GM23248 (cell line): ENCODE measurements around the gene COPB1. TPM values are rescaled to one million over a fixed set of nuclear protein-coding genes. Genes with fewer than 3 reads are reported as not detected.

Experiments
- DNase-seq: peaks from one replicate; pipeline ENCODE4 v3.0.0-alpha.2; 2015
- H2AFZ ChIP-seq: fragments of 200-600 bp; sonication (generic); 2 replicates; pipeline ENCODE4 v1.6.1; 2016; ENCODE audit warnings: antibody characterized with exemption
- H3F3A ChIP-seq: fragments of 200-600 bp; sonication (generic); 2 replicates; pipeline ENCODE4 v1.6.1; 2016; ENCODE audit warnings: mild to moderate bottlenecking, antibody characterized with exemption, mixed run types; ENCODE audit not compliant: insufficient read depth
- H3K27ac ChIP-seq: fragments of 200-600 bp; sonication (generic); 2 replicates; pipeline ENCODE4 v1.5.1; 2016; ENCODE audit warnings: mild to moderate bottlenecking
- H3K27me3 ChIP-seq: fragments of 200-600 bp; sonication (generic); replicated peaks from 2 replicates; pipeline ENCODE4 v1.6.1; 2016; ENCODE audit warnings: mild to moderate bottlenecking; ENCODE audit not compliant: insufficient read depth
- H3K36me3 ChIP-seq: fragments of 200-600 bp; sonication (generic); 2 replicates; pipeline ENCODE4 v1.6.1; 2016; ENCODE audit warnings: low read depth, mild to moderate bottlenecking
- H3K4me1 ChIP-seq: fragments of 200-600 bp; sonication (generic); 2 replicates; pipeline ENCODE4 v1.6.1; 2016; ENCODE audit warnings: mild to moderate bottlenecking; ENCODE audit not compliant: insufficient read depth
- H3K4me2 ChIP-seq: fragments of 200-600 bp; sonication (generic); one replicate; pipeline ENCODE4 v1.6.1; 2016; ENCODE audit warnings: mild to moderate bottlenecking; ENCODE audit not compliant: unreplicated experiment
- H3K4me3 ChIP-seq: fragments of 200-600 bp; sonication (generic); 2 replicates; pipeline ENCODE4 v1.5.1; 2016; ENCODE audit warnings: mild to moderate bottlenecking
- H3K79me2 ChIP-seq: fragments of 200-600 bp; sonication (generic); 2 replicates; pipeline ENCODE4 v1.6.1; 2016; ENCODE audit warnings: mild to moderate bottlenecking; ENCODE audit not compliant: insufficient read depth
- H3K9ac ChIP-seq: fragments of 200-600 bp; sonication (generic); 2 replicates; pipeline ENCODE4 v1.6.1; 2016; ENCODE audit warnings: mild to moderate bottlenecking
- H3K9me2 ChIP-seq: fragments of 200-600 bp; sonication (generic); 2 replicates; pipeline ENCODE4 v1.6.1; 2016; ENCODE audit warnings: mixed run types, mild to moderate bottlenecking, moderate library complexity; ENCODE audit not compliant: insufficient read depth
- H3K9me3 ChIP-seq: fragments of 200-600 bp; sonication (generic); one replicate; pipeline ENCODE4 v1.6.1; 2017; ENCODE audit warnings: low read depth
- H4K20me1 ChIP-seq: fragments of 200-600 bp; sonication (generic); 2 replicates; pipeline ENCODE4 v1.6.0; 2016; ENCODE audit not compliant: insufficient read depth
- EZH2 ChIP-seq: fragments of 200-600 bp; sonication (generic); IDR thresholded peaks from 2 replicates; pipeline ENCODE4 v1.6.1; 2018; ENCODE audit warnings: antibody characterized with exemption, mild to moderate bottlenecking; ENCODE audit not compliant: insufficient read depth, poor library complexity, severe bottlenecking
- EZH2phosphoT487 ChIP-seq: fragments of 200-600 bp; sonication (generic); IDR thresholded peaks from 2 replicates; pipeline ENCODE4 v1.6.1; 2018; ENCODE audit warnings: antibody characterized with exemption, moderate library complexity, mild to moderate bottlenecking, low read depth; ENCODE audit not compliant: insufficient read depth
- WGBS, 2 experiments: methylation state at CpG; one replicate each; pipeline ENCODE4 v1.1.6; 2015 to 2017; ENCODE audit warnings: low lambda C conversion rate in 2 of 2, low coverage in 1 of 2; ENCODE audit errors: missing lambda C conversion rate in 2 of 2; 5-methylcytosine and 5-hydroxymethylcytosine counted together
- in situ Hi-C: fragments of 300-500 bp; cut with MboI; formaldehyde crosslinking; loops from 2 replicates; pipeline ENCODE4 v1.15.0; 2020
- polyA plus RNA-seq: library from polyadenylated mRNA; unstranded; fragments of >200 nt; fragmentation: Nextera tagmentation; extraction: Ambion mirVana; gene quantifications from 2 replicates; pipeline ENCODE4 v1.2.1, GENCODE V29; 2016
- total RNA-seq: library from RNA; depleted of rRNA; stranded (reverse); fragments of >200 nt; shearing (Covaris generic); gene quantifications from 2 replicates; pipeline ENCODE4 v1.2.3, GENCODE V29; 2014

Gene COPB1
- total and polyA plus RNA-seq, 2 experiments from 2014 or later = 192 to 302 TPM

GRCh38 chr11:14529951-14530350 is 30.3 kb upstream of the COPB1 start:
- TF ChIP-seq EZH2phosphoT487 = no peak
- H3K4me2 ChIP-seq = no peak overlapping the region
- no peaks in the 10 kb centered on the region for H3K27me3 ChIP-seq
- H2AFZ ChIP-seq = no peak overlapping the region
- in situ Hi-C loops = loop anchor here (25.0 kb wide), 1 partner anchor 382 kb away; no protein-coding TSS in a partner anchor
- H3K36me3 ChIP-seq = no peaks in the 10 kb centered on the region
- no peaks in the 10 kb centered on the region for H3F3A ChIP-seq
- no peak overlapping the region for H3K27ac ChIP-seq
- no peaks in the 10 kb centered on the region for H3K4me1 ChIP-seq
- H3K4me3 ChIP-seq = no peak overlapping the region
- H3K79me2 ChIP-seq = no peaks in the 10 kb centered on the region
- no peaks in the 10 kb centered on the region for H3K9me3 ChIP-seq
- WGBS, 2 experiments = 76 to 89% methylated on average over 2 of the region's 2 CpGs
- H3K9me2 ChIP-seq = no peaks in the 10 kb centered on the region
- H3K9ac ChIP-seq = no peak overlapping the region
- no peak for DNase-seq
- no peaks in the 10 kb centered on the region for H4K20me1 ChIP-seq

GRCh38 chr11:14529321-14529720 is 29.7 kb upstream of the COPB1 start:
- H3K9me3 ChIP-seq = no peaks in the 10 kb centered on the region
- H3K4me3 ChIP-seq = no peak overlapping the region
- DNase-seq = no peak
- 66 to 68% methylated on average over 3 of the region's 3 CpGs for WGBS, 2 experiments
- no peak overlapping the region for H3K9ac ChIP-seq
- in situ Hi-C loops = loop anchor here (25.0 kb wide), 1 partner anchor 383 kb away; no protein-coding TSS in a partner anchor
- H3K27ac ChIP-seq = no peak overlapping the region
- no peak overlapping the region for H3K4me2 ChIP-seq
- H3K4me1 ChIP-seq = no peaks in the 10 kb centered on the region
- TF ChIP-seq EZH2 (no peak), EZH2phosphoT487 (no peak)
- H2AFZ ChIP-seq = no peak overlapping the region
- no peaks in the 10 kb centered on the region for H3K79me2 ChIP-seq
- H3K9me2 ChIP-seq = no peaks in the 10 kb centered on the region
- no peaks in the 10 kb centered on the region for H3K27me3 ChIP-seq
- no peaks in the 10 kb centered on the region for H3K36me3 ChIP-seq
- H3F3A ChIP-seq = no peaks in the 10 kb centered on the region
- H4K20me1 ChIP-seq = no peaks in the 10 kb centered on the region

GRCh38 chr11:14522801-14523200 is 23.2 kb upstream of the COPB1 start:
- WGBS, 2 experiments = 97 to 98% methylated on average over 1 of the region's 1 CpG
- Histone ChIP-seq H3K9me3 (no peaks in the 10 kb centered on the region), H3K79me2 (peaks cover 23% of the 10 kb centered on the region), H3F3A (no peaks in the 10 kb centered on the region; the same call in 1 of the 2 replicates), H3K4me3 (no peak overlapping the region), H3K4me2 (no peak overlapping the region), H3K36me3 (peaks cover 5% of the 10 kb centered on the region), H3K9me2 (no peaks in the 10 kb centered on the region), H4K20me1 (no peaks in the 10 kb centered on the region; the same call in 1 of the 2 replicates), H3K27ac (no peak overlapping the region), H3K9ac (no peak overlapping the region), H2AFZ (no peak overlapping the region), H3K27me3 (no peaks in the 10 kb centered on the region), H3K4me1 (peaks cover 14% of the 10 kb centered on the region)
- in situ Hi-C loops = no loop called here
- DNase-seq = no peak
- no peak for TF ChIP-seq EZH2
- TF ChIP-seq EZH2phosphoT487 = no peak

- in situ Hi-C loops = no loop called here
- WGBS, 2 experiments = 96 to 100% methylated on average over 1 of the region's 1 CpG
- DNase-seq = no peak
- Histone ChIP-seq H2AFZ (no peak overlapping the region), H3K4me1 (peaks cover 14% of the 10 kb centered on the region), H4K20me1 (no peaks in the 10 kb centered on the region; the same call in 1 of the 2 replicates), H3K9ac (no peak overlapping the region), H3F3A (no peaks in the 10 kb centered on the region; the same call in 1 of the 2 replicates), H3K9me2 (no peaks in the 10 kb centered on the region), H3K36me3 (peaks cover 10% of the 10 kb centered on the region), H3K9me3 (no peaks in the 10 kb centered on the region), H3K79me2 (peaks cover 29% of the 10 kb centered on the region), H3K4me3 (no peak overlapping the region), H3K27ac (no peak overlapping the region), H3K4me2 (no peak overlapping the region), H3K27me3 (no peaks in the 10 kb centered on the region)
- no peak for TF ChIP-seq EZH2phosphoT487
- no peak for TF ChIP-seq EZH2
These were observed 22.6 kb upstream of the COPB1 start for GRCh38 chr11:14522245-14522644.

- no peaks in the 10 kb centered on the region for H3K9me2 ChIP-seq
- in situ Hi-C loops = no loop called here
- no peaks in the 10 kb centered on the region for H3K9me3 ChIP-seq
- H2AFZ ChIP-seq = peak overlapping the region; percentile 99
- peak overlapping the region; percentile 95 for H3K27ac ChIP-seq
- no peaks in the 10 kb centered on the region; the same call in 1 of the 2 replicates for H3F3A ChIP-seq
- no peak for TF ChIP-seq EZH2
- no peak for TF ChIP-seq EZH2phosphoT487
- 15% methylated on average over 11 of the region's 11 CpGs for WGBS, 2 experiments
- H3K4me3 ChIP-seq = peak overlapping the region; percentile 92
- peak overlapping the region; percentile 100 for H3K9ac ChIP-seq
- H3K79me2 ChIP-seq = peaks cover 44% of the 10 kb centered on the region
- H3K36me3 ChIP-seq = peaks cover 24% of the 10 kb centered on the region
- H4K20me1 ChIP-seq = no peaks in the 10 kb centered on the region; the same call in 1 of the 2 replicates
- peaks cover 14% of the 10 kb centered on the region for H3K4me1 ChIP-seq
- H3K4me2 ChIP-seq = peak overlapping the region; percentile 97
- no peak for DNase-seq
- H3K27me3 ChIP-seq = no peaks in the 10 kb centered on the region
These were observed 21.1 kb upstream of the COPB1 start for GRCh38 chr11:14520747-14521151.
